AML-193 (cell line): ENCODE measurements around the gene FAM120AOS.
A peak's percentile ranks its signal among the peaks of the same experiment; 100 is the strongest.

ENCODE experiments used
- DNase-seq, 2 experiments: peaks; one replicate each; lab custom pipeline; 2025; lab: John Stamatoyannopoulos, UW

Gene FAM120AOS

DNA sequence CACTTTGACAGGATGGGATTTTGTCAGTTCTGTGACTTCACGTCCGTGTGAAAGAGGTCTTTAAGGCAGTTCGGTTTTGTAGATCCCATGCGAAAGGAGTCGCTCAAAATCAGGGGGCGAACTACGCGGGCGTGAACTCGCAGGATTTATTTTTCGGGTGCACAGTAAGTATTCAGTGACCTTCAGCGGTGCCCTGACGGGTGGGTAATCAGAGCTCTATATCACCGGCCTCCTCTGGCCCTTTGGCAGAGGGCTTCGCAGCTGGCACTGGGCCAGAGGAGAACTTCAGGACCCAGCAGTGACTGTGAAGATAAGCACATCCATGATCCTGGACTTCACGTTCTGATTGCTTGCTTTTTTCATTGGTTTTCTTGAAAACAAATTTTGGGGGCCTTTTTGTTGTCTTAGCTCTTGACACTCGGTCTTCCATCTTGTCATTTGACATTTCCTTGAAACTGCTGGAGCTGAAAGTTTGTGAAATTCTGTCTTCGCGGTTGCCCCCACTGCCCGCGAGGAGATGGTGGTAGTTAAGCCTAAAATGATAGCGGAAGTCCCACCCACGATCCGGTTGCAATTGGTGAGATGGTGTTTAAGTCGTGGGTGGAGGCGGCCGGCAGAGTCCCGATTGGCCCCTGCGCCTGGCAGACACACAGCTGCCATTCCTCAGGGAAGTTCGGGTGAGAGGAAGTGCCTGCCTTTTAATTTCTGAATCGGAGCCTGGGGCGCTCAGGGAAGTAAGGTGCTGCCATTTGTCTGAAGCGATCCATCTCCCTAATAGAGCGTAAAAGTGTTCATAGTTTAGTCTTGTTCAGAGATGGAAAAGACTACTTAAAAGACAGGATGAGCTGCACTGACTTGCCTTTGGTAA, at the start of gene FAM120AOS:
FAM120AOS (minus strand) TSS at position 535 of the 868 bp plus-strand sequence. CDS start 872 bp downstream, outside the sequence.
- DNase-seq: peak; percentile 81 to 90

GRCh38 chr9:93501406-93501805, 48.0 kb upstream of the FAM120AOS start:
- no peak for DNase-seq

DNA sequence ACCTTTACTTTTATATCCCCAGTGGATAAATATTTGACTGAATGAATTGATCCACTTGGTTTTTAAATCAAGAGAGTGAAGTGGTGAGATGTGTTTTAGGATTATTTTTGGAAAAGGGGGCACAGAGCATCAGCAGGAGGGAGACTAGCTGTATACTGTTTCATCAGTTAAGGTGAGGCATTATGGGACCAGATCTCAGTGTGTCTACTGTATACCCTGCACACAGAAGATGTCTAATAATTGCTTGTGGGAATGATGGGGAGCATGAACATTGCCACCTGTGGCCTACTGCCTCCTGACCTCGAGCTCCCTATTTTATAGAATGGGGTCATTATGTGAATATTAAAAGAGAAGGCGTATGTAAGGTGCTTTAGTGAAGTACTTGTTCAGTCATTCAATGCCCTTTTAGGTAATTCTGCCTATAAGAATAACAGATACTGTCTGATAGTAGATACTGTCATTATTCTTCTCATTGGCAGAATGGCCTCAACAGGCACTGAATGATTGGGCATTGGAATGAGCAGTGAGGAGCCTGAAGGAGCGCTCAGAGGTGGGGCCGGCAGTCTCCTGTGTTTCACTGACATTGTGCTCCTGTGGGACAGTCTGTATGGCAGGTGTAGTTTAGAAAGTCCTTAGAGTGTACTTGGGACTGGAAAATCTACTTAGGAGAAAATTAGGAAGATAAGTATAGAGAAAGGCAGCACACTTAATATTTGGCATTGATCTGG, 47.4 kb upstream of the FAM120AOS start:
- no peak for DNase-seq

- no peak for DNase-seq
Measured at GRCh38 chr9:93496285-93496684, 42.9 kb upstream of the FAM120AOS start.

DNA sequence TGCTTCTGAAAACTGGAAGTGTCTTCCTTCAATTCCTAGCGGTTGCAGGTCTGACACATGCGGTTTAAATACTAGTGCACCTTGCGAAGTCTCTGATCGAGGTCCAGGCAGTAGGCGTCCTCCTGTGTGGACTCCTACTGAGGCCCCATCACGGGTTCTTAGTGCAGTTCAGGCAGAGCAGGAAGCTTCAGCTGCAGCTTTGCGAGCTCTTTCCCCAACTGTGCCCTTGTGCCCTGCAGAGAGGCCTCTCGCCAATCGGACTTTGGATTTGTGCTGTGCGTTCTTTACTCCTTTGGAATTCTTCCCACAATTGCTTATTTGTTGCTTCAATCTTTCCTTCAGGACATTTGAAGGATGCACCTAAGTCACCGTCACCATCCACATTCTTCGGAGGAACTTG, 40.6 kb upstream of the FAM120AOS start:
- DNase-seq: no peak

GRCh38 chr9:93492327-93492726, 38.9 kb upstream of the FAM120AOS start:
- no peak for DNase-seq

- DNase-seq: no peak
Measured at GRCh38 chr9:93491593-93492232, 38.3 kb upstream of the FAM120AOS start.

GRCh38 chr9:93488244-93488643, 34.9 kb upstream of the FAM120AOS start:
- no peak for DNase-seq

- no peak for DNase-seq
Measured at GRCh38 chr9:93486268-93486667, 32.9 kb upstream of the FAM120AOS start.

DNA sequence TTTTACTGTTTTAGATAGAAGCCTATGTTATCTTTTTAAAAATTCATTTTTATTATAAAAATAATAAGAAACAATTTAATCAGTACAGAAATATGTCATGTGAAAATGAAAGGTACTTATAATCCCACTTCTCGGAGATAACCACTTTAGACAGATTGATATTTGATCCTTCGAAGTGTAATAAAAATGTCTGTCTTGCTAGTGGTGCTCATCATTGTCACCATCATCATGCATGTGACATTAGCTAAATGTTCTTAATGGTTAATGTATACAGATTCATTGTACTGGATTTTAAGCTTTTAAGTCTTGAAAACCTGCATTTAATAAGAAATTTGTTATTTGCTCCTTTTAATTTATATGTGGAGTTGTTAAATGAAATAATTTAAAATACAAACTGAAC, 30.1 kb upstream of the FAM120AOS start:
- DNase-seq: no peak

DNA sequence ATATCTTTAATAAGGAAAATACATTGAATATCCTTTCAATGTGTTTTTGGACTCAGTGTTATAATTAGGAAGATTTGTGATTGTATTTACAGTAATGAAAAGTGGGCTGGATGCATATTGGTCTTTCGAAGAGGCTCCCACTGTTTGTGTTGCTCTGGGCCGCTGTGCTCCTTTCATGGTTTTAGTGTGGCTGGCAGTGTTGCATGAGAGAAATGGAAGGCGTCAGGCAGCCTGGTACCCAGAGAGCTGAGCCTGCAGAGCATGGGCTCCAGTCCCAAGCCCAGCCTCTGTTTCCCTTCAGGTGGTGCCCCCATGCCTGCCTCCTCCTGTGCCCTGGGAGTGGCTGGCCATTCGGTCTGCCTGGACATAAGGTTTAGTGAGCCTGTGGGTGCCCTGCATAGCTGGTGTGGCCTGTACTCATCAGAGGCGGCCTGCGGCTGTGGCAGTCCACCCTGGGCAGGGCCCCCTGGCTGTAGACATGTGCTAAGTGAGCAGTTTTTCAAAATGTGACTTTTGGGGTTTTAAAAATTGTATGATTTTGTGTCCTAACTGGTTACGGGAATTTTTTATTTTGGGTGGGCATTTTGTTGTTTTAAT, 27.4 kb upstream of the FAM120AOS start:
- no peak for DNase-seq

DNA sequence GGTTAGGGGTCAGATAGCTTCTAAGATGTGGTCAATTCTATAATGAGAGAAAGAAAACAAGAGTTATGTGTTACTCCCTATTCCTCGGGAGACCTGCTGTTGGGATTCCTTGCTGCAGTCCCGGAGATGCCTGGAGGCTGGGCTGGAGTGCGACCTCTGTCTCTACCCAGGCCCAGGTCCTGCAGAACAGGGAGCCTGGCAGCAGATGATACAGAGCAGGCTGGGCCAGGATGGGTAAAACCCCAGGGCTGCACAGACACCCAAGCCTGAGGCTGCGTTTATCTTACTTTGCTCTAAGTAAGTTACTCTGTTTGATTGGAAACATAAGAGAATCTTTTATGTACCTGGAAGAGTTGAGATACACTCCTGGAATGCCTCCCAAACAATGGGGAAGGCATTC, 26.9 kb upstream of the FAM120AOS start:
- no peak for DNase-seq

DNA sequence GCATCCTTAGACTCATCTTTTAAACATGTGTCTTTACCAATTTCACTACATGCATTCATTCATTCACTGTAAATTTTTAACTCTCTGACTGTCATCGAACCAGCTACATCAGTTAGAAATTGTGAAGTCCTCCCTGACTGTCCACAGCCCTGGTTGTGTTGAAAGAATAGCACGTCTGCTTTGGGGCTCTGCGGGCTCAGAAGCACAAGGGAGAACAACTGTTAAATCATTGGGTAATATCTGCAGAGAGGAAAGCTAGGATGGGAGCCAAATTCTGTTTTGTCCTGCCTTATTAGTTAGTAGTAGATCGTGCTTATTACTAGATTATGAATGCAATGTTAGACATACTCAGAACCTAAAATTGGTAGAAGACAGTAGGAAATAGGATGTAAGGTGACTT, 26.3 kb upstream of the FAM120AOS start:
- DNase-seq: no peak

DNA sequence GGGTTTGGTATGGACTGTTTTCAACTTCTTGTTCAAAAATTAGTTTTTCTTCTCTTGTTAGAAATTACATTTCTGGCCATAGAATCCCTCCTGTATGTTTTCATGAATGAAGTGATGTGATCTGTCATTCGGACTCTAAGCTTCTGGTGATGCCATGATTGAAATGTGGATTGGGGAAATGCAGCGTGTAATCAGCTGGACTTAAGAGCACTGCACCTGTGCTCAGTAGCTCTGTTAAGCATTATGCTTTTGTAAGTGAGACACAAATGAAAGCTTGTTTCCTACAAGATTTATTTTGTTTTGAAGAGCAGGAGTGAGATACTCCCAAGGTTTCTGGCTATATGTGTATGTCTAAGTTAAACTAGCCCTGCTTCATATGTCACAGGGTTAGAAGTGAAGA, 24.0 kb upstream of the FAM120AOS start:
- DNase-seq: no peak

DNA sequence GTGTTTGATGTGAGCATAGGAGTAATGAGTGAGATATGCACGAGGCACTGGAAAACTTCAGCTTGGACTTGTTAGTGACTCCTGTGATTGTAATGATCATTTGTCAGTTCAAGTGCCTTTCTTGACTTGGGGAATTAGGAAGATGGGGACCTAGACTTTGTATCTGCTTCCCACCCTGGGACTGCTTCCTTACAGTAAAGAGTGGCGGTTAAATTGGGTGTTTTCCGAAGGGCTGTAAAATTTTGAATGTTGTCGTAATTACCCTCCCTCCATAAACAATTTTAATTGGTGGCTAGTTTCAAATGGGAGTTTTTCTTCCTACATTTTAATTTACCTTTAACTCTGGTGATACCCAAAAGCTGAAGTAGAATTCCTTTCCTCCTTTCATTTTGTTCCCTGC, 23.5 kb upstream of the FAM120AOS start:
- DNase-seq: no peak

- DNase-seq: no peak
Measured at GRCh38 chr9:93475856-93476255, 22.5 kb upstream of the FAM120AOS start.

GRCh38 chr9:93475108-93475507, 21.7 kb upstream of the FAM120AOS start:
- DNase-seq: no peak

- no peak for DNase-seq
Measured at GRCh38 chr9:93473411-93473810, 20.0 kb upstream of the FAM120AOS start.

DNA sequence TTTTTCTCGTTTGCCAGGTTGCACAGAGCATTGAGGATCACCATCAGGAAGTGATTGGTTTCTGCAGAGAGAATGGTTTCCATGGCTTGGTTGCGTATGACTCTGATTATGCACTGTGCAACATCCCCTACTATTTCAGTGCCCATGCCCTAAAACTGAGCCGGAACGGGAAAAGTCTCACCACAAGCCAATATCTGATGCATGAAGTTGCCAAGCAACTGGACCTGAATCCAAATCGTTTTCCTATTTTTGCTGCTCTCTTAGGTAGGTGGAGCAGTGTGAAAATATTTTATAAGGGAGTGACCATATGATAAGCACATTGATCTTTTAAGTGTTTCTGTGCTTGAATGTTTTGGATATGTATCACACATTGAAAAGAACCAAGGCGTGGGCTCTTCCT, 17.7 kb upstream of the FAM120AOS start:
- DNase-seq: no peak

- DNase-seq: no peak
Measured at GRCh38 chr9:93470391-93470790, 17.0 kb upstream of the FAM120AOS start.

DNA sequence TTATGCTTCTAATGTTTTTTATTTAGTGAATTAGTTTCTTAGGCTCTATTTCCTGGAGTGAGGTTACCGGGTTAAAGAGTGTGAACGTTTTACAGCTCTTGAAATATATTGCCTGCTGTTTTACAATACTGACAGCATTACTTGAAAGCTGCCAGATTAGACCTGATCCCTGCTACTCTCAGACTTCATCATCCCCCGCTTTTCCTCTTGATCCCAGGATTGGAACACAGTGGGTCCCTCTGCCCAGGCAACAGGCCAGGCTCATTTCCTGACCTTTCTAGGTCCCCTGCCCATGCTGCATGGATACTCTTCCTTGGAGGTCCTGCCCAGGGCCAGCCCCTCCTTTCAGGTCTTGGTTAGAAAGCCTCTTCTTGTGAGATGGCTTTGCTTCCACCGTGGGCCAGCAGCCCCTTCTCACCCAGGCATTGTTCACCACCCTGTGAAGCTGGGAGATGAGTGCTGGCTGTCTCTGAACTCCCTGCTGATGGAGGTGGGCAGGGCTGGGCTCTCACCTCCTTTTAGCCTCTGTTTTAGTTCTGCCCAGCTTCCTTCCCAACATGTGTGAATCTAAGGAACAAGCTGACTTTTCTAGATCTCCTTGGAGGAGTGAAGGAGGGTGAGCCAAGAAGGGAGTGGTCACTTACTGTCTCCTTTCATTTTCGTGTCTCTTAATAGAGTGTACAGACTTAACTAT, 15.5 kb upstream of the FAM120AOS start:
- DNase-seq: no peak

GRCh38 chr9:93467462-93467861, 14.1 kb upstream of the FAM120AOS start:
- DNase-seq: no peak
